HepG2 (cell line): ENCODE data around the gene C22orf15. TPM values are rescaled to one million over a fixed set of nuclear protein-coding genes. Genes with fewer than 3 reads are reported as not detected.

ENCODE experiments used
- ATAC-seq: fragments of 200-7000 bp; cut with Tn5 transposase; 3 replicates; pipeline ENCODE4 v1.9.1; 2020; ENCODE audit warnings: mild to moderate bottlenecking, moderate library complexity
- BruUV-seq: library from RNA; stranded (reverse); fragments of 400-500 nt; replicated peaks from 2 replicates; lab custom pipeline; 2021; lab: Mats Ljungman, UMichigan
- CTCF ChIA-PET: fragments of 300-600 bp; formaldehyde crosslinking; extraction: SDS; loops from one replicate; lab custom pipeline; 2021; ENCODE audit warnings: low total read pairs, inconsistent platforms, low intra/inter-chr PET ratio; lab: Yijun Ruan, JAX
- POLR2A ChIA-PET: fragments of 350-600 bp; sonication (Branson Sonifier 250); formaldehyde crosslinking; loops from one replicate; lab custom pipeline; 2020; ENCODE audit warnings: antibody characterized with exemption, inconsistent platforms; lab: Yijun Ruan, JAX
- DNase-seq: peaks from one replicate; pipeline ENCODE4 v3.0.0-alpha.2; 2015; ENCODE audit warnings: low spot score
- FAIRE-seq: peaks from 3 replicates; lab custom pipeline; 2011; peaks lifted over from hg19 to GRCh38; lab: Jason Lieb, UNC
- H2AFZ ChIP-seq: one replicate; pipeline ENCODE4 v1.6.1; 2011; ENCODE audit warnings: low read length, inconsistent platforms
- H3K27ac ChIP-seq: fragments of 300-600 bp; 3 replicates; pipeline ENCODE4 v1.8.0; 2011; ENCODE audit warnings: mixed run types, mild to moderate bottlenecking, mixed read lengths, low read length, inconsistent platforms; ENCODE audit not compliant: insufficient read depth; ENCODE audit errors: extremely low read length
- H3K27me3 ChIP-seq, 2 experiments: fragments of 200-600 bp in 1 of 2; 2 replicates in 1 of 2; 3 replicates in 1 of 2; pipeline versions ENCODE4 v1.6.0 to v1.8.0; 2011; ENCODE audit warnings: low read length in 2 of 2, mild to moderate bottlenecking in 2 of 2, moderate library complexity in 2 of 2, inconsistent platforms in 1 of 2; ENCODE audit not compliant: insufficient read depth in 2 of 2, control insufficient read depth in 1 of 2
- H3K36me3 ChIP-seq, 2 experiments: fragments of 200-600 bp in 1 of 2; replicated peaks in 1 of 2; 2 replicates in 1 of 2; 3 replicates in 1 of 2; pipeline versions ENCODE4 v1.5.1 to v1.8.0; 2011; ENCODE audit warnings: low read length in 2 of 2, inconsistent platforms in 1 of 2; ENCODE audit not compliant: insufficient read depth in 2 of 2, control insufficient read depth in 1 of 2
- H3K4me1 ChIP-seq: 2 replicates; pipeline ENCODE4 v1.5.1; 2012; ENCODE audit warnings: low read length, inconsistent platforms; ENCODE audit not compliant: insufficient read depth
- H3K4me2 ChIP-seq: 2 replicates; pipeline ENCODE4 v1.6.0; 2011; ENCODE audit warnings: low read depth, low read length, inconsistent platforms
- H3K4me3 ChIP-seq, 3 experiments: fragments of 200-600 bp in 1 of 3; sonication (generic), shearing (Covaris generic) in 1 of 3; replicated peaks in 1 of 3; 2 replicates each; pipeline ENCODE4 v1.5.1; 2011 to 2016; ENCODE audit warnings: low read length in 3 of 3, inconsistent platforms in 2 of 3, low read depth in 2 of 3, mild to moderate bottlenecking in 2 of 3, control low read depth in 1 of 3, mixed read lengths in 1 of 3; ENCODE audit not compliant: insufficient read depth in 1 of 3
- H3K79me2 ChIP-seq: one replicate; pipeline ENCODE4 v1.6.1; 2011; ENCODE audit warnings: low read length, inconsistent platforms; ENCODE audit not compliant: insufficient read depth
- H3K9ac ChIP-seq: 2 replicates; pipeline ENCODE4 v1.6.0; 2011; ENCODE audit warnings: mild to moderate bottlenecking, low read depth, low read length, inconsistent platforms; ENCODE audit not compliant: insufficient read depth
- H3K9me3 ChIP-seq: 2 replicates; pipeline ENCODE4 v1.5.1; 2012; ENCODE audit warnings: mild to moderate bottlenecking, low read length
- H4K20me1 ChIP-seq: 2 replicates; pipeline ENCODE4 v1.6.0; 2011; ENCODE audit warnings: inconsistent platforms, mild to moderate bottlenecking, low read length, moderate library complexity; ENCODE audit not compliant: insufficient read depth
- BORCS8-MEF2B ChIP-seq: sonication (generic); formaldehyde crosslinking; IDR thresholded peaks from 2 replicates; pipeline ENCODE4 v1.8.0; 2022; ENCODE audit warnings: mild to moderate bottlenecking, missing genetic modification reagents
- RBFOX2 ChIP-seq: fragments of 200-400 bp; formaldehyde crosslinking; IDR thresholded peaks from 2 replicates; pipeline ENCODE4 v1.6.1; 2017; ENCODE audit warnings: low read depth, mild to moderate bottlenecking, low read length
- TRAFD1 ChIP-seq: sonication (generic); formaldehyde crosslinking; IDR thresholded peaks from 2 replicates; pipeline ENCODE4 v1.5.1; 2020; ENCODE audit warnings: missing genetic modification reagents, mild to moderate bottlenecking, borderline replicate concordance
- ZFP1 ChIP-seq: IDR thresholded peaks from 2 replicates; pipeline ENCODE4 v1.6.1; 2016
- ZNF331 ChIP-seq: sonication (generic); formaldehyde crosslinking; IDR thresholded peaks from 2 replicates; pipeline ENCODE4 v1.4.0; 2020; ENCODE audit warnings: missing genetic modification reagents
- ZNF780A ChIP-seq: sonication (generic); formaldehyde crosslinking; IDR thresholded peaks from 2 replicates; pipeline ENCODE4 v1.8.0; 2022; ENCODE audit warnings: mild to moderate bottlenecking, missing genetic modification reagents, moderate library complexity
- WGBS: methylation state at CpG from one replicate; pipeline ENCODE4 v1.1.6; 2017; ENCODE audit warnings: low lambda C conversion rate; 5-methylcytosine and 5-hydroxymethylcytosine counted together
- in situ Hi-C: cut with HindIII; loops from 2 replicates; pipeline ENCODE4 v1.10.0; 2017; ENCODE audit warnings: low pct_unique_long_range_greater_than_20kb; ENCODE audit not compliant: extremely low pct_ligation_motif_present
- intact Hi-C: fragments of 100-400 bp; cut with micrococcal nuclease; formaldehyde crosslinking; loops from one replicate; pipeline ENCODE4 v1.10.0; 2022; ENCODE audit not compliant: unreplicated experiment
- polyA plus RNA-seq, 8 experiments: library from polyadenylated mRNA; depleted of rRNA in 3 of 8; stranded (reverse) in 7 of 8; unstranded in 1 of 8; fragments of >200 nt; fragmentation: Illumina TruSeq in 4 of 8; extraction: Trizol in 4 of 8; gene quantifications; 2 replicates each; pipeline versions ENCODE4 v1.2.1 to v1.2.3, GENCODE V29; 2011 to 2016; ENCODE audit warnings: low read depth in 4 of 8, missing spikeins in 1 of 8, mixed read lengths in 1 of 8; ENCODE audit not compliant: insufficient read depth in 1 of 8
- total RNA-seq, 5 experiments: library from RNA; depleted of rRNA; stranded (reverse); fragments of >200 nt; fragmentation: Illumina TruSeq; extraction: Trizol; gene quantifications; 2 replicates each; pipeline ENCODE4 v1.2.3, GENCODE V29; 2016; ENCODE audit warnings: low read depth in 1 of 5
- TF ChIP-seq, protein P1 (sequence below): sonication (generic); formaldehyde crosslinking; IDR thresholded peaks from 2 replicates; pipeline ENCODE4 v1.4.0; 2020; ENCODE audit warnings: missing genetic modification reagents
- TF ChIP-seq, protein P2 (sequence below): IDR thresholded peaks from 2 replicates; pipeline ENCODE4 v1.6.1; 2016; ENCODE audit warnings: missing biosample characterization, missing genetic modification reagents, low read depth
- TF ChIP-seq, protein P3 (sequence below): sonication (generic); formaldehyde crosslinking; IDR thresholded peaks from 2 replicates; pipeline ENCODE4 v1.5.0; 2020; ENCODE audit warnings: mild to moderate bottlenecking, missing genetic modification reagents

C22orf15 gene
- total and polyA plus RNA-seq, 2 of the 13 experiments (the other 11 are each of a cell fraction or from before 2014, with no cell fraction given), result not detected

GRCh38 chr22:23800297-23801237 lies 37.8 kb downstream of the C22orf15 start:
- TF ChIP-seq, protein P1, sequence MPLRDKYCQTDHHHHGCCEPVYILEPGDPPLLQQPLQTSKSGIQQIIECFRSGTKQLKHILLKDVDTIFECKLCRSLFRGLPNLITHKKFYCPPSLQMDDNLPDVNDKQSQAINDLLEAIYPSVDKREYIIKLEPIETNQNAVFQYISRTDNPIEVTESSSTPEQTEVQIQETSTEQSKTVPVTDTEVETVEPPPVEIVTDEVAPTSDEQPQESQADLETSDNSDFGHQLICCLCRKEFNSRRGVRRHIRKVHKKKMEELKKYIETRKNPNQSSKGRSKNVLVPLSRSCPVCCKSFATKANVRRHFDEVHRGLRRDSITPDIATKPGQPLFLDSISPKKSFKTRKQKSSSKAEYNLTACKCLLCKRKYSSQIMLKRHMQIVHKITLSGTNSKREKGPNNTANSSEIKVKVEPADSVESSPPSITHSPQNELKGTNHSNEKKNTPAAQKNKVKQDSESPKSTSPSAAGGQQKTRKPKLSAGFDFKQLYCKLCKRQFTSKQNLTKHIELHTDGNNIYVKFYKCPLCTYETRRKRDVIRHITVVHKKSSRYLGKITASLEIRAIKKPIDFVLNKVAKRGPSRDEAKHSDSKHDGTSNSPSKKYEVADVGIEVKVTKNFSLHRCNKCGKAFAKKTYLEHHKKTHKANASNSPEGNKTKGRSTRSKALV (CRISPR knock-in tag), result no peak
- TF ChIP-seq ZFP1 (no peak), BORCS8-MEF2B (CRISPR knock-in tag) (no peak), TRAFD1 (no peak), ZNF331 (no peak), ZNF780A (CRISPR knock-in tag) (no peak), RBFOX2 (no peak)
- TF ChIP-seq, protein P2, sequence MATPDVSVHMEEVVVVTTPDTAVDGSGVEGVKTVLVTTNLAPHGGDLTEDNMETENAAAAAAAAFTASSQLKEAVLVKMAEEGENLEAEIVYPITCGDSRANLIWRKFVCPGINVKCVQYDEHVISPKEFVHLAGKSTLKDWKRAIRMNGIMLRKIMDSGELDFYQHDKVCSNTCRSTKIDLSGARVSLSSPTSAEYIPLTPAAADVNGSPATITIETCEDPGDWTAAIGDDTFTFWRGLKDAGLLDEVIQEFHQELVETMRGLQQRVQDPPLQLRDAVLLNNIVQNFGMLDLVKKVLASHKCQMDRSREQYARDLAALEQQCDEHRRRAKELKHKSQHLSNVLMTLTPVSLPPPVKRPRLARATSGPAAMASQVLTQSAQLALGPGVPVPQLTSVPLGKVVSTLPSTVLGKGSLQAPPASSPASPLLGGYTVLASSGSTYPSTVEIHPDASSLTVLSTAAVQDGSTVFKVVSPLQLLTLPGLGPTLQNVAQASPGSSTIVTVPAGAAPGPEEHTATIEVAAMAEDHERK (CRISPR knock-in tag), result no peak
- TF ChIP-seq, protein P3, sequence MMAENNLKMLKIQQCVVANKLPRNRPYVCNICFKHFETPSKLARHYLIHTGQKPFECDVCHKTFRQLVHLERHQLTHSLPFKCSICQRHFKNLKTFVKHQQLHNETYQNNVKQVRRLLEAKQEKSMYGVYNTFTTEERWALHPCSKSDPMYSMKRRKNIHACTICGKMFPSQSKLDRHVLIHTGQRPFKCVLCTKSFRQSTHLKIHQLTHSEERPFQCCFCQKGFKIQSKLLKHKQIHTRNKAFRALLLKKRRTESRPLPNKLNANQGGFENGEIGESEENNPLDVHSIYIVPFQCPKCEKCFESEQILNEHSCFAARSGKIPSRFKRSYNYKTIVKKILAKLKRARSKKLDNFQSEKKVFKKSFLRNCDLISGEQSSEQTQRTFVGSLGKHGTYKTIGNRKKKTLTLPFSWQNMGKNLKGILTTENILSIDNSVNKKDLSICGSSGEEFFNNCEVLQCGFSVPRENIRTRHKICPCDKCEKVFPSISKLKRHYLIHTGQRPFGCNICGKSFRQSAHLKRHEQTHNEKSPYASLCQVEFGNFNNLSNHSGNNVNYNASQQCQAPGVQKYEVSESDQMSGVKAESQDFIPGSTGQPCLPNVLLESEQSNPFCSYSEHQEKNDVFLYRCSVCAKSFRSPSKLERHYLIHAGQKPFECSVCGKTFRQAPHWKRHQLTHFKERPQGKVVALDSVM (CRISPR knock-in tag), result no peak
- BruUV-seq, result no TSS peak
- no peak overlapping the region for H3K27ac ChIP-seq
- no peaks in the 10 kb centered on the region for H3K27me3 ChIP-seq
- CTCF ChIA-PET, result no interaction called here
- H3K36me3 ChIP-seq, result peaks cover 30 to 68% of the 10 kb centered on the region in 2 experiments; a peak in 4 of 5 replicates
- no peak overlapping the region for H3K9ac ChIP-seq
- DNase-seq, result no peak
- ATAC-seq, result no peak
- 98% methylated on average over 13 of the region's 18 CpGs for WGBS
- in situ Hi-C loops, result no loop called here
- H3K79me2 ChIP-seq, result no peaks in the 10 kb centered on the region
- no peak overlapping the region for H3K4me2 ChIP-seq
- no peaks in the 10 kb centered on the region for H3K9me3 ChIP-seq
- intact Hi-C loops, result no loop called here
- POLR2A ChIA-PET, result no interaction called here
- H2AFZ ChIP-seq, result no peak overlapping the region
- no peak for FAIRE-seq
- H3K4me3 ChIP-seq, result no peak overlapping the region
- peaks cover 11% of the 10 kb centered on the region for H3K4me1 ChIP-seq
- H4K20me1 ChIP-seq, result no peaks in the 10 kb centered on the region
